ENCODE measurements around the gene TBC1D12.

DNA sequence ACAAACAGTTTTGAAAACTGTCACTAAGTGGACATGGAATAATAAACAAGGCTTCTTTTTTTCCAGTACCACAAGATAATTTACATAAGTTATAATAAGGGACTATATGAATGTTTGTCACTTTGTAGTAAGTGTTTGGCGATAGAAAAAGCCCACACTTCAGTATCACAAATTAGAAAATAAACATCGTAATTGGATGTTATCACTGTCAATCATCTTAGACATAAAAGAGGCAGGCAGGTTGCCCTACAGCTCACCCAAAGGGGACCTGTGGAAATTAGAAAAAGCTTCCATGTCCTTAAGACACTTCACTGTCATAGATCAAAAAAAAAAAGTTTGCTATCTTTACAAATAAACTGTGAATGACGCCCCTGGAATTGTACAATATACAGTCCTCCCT is 36.0 kb upstream of the TBC1D12 start:
- TF ChIP-seq, protein P1, sequence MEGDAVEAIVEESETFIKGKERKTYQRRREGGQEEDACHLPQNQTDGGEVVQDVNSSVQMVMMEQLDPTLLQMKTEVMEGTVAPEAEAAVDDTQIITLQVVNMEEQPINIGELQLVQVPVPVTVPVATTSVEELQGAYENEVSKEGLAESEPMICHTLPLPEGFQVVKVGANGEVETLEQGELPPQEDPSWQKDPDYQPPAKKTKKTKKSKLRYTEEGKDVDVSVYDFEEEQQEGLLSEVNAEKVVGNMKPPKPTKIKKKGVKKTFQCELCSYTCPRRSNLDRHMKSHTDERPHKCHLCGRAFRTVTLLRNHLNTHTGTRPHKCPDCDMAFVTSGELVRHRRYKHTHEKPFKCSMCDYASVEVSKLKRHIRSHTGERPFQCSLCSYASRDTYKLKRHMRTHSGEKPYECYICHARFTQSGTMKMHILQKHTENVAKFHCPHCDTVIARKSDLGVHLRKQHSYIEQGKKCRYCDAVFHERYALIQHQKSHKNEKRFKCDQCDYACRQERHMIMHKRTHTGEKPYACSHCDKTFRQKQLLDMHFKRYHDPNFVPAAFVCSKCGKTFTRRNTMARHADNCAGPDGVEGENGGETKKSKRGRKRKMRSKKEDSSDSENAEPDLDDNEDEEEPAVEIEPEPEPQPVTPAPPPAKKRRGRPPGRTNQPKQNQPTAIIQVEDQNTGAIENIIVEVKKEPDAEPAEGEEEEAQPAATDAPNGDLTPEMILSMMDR (IDR thresholded peaks at IDR 0.05 in 4 of 5, conservative IDR thresholded peaks at IDR 0.05 in 1 of 5), result no peak
- TF ChIP-seq POLR2A (IDR thresholded peaks at IDR 0.05), result no peak

Measured in gastrocnemius medialis (tissue), 4 donors.